Mesodermal cell (in vitro differentiated cells): Measurements from ENCODE around the gene PEX12.
"Not testable (repeated sequence)": the region's sequence is repeated elsewhere in the genome, so short reads cannot be mapped to it uniquely, and the experiment has no call there.

Experiments
- H3K27ac ChIP-seq: 2 replicates; pipeline ENCODE4 v1.7.0; 2013; ENCODE audit warnings: mild to moderate bottlenecking, low read depth, low read length, moderate library complexity; ENCODE audit not compliant: severe bottlenecking
- H3K36me3 ChIP-seq: 2 replicates; pipeline ENCODE4 v1.7.1; 2013; ENCODE audit warnings: mild to moderate bottlenecking, low read length, moderate library complexity; ENCODE audit not compliant: control insufficient read depth, insufficient read depth
- H3K4me1 ChIP-seq: one replicate; pipeline ENCODE4 v1.7.1; 2013; ENCODE audit warnings: mild to moderate bottlenecking, low read length; ENCODE audit not compliant: insufficient read depth, control insufficient read depth, poor library complexity, severe bottlenecking
- H3K4me3 ChIP-seq: 2 replicates; pipeline ENCODE4 v1.7.0; 2013; ENCODE audit warnings: low read length, control low read depth, mild to moderate bottlenecking; ENCODE audit not compliant: insufficient read depth, poor library complexity, severe bottlenecking; ENCODE audit errors: extremely low read depth
- H3K9me3 ChIP-seq: 2 replicates; pipeline ENCODE4 v1.7.1; 2013; ENCODE audit warnings: mild to moderate bottlenecking, low read length, moderate library complexity; ENCODE audit not compliant: control insufficient read depth
- WGBS, 2 experiments: methylation state at CpG; one replicate each; pipeline ENCODE4 v1.1.5; 2013; ENCODE audit warnings: missing lambda C conversion rate in 2 of 2; ENCODE audit not compliant: insufficient coverage in 2 of 2; 5-methylcytosine and 5-hydroxymethylcytosine counted together

PEX12 gene

GRCh38 chr17:35577830-35578196 lies 558 bp downstream of the PEX12 start:
- H3K9me3 ChIP-seq: no peaks in the 10 kb centered on the region
- peak overlapping the region; percentile 66 for H3K4me3 ChIP-seq
- H3K36me3 ChIP-seq: peaks cover 30% of the 10 kb centered on the region
- WGBS, 2 experiments: 25 to 26% methylated on average over 5 to 6 of the region's 8 CpGs
- no peaks in the 10 kb centered on the region for H3K4me1 ChIP-seq
- H3K27ac ChIP-seq: no peak overlapping the region

- Histone ChIP-seq H3K9me3 (no peaks in the 10 kb centered on the region), H3K27ac (no peak overlapping the region), H3K36me3 (peaks cover 36% of the 10 kb centered on the region), H3K4me1 (no peaks in the 10 kb centered on the region), H3K4me3 (no peak overlapping the region)
- 97% methylated on average over 3 of the region's 3 CpGs; no CpG with 5 or more reads in 1 of the 2 experiments for WGBS, 2 experiments
Measured at GRCh38 chr17:35575759-35576158, 2.6 kb downstream of the PEX12 start.

- peaks cover 14% of the 10 kb centered on the region for H3K4me1 ChIP-seq
- H3K27ac ChIP-seq: no peak overlapping the region
- H3K9me3 ChIP-seq: no peaks in the 10 kb centered on the region
- peaks cover 17% of the 10 kb centered on the region for H3K36me3 ChIP-seq
- WGBS, 2 experiments: 60% methylated on average over 1 of the region's 2 CpGs; no CpG with 5 or more reads in 1 of the 2 experiments
- H3K4me3 ChIP-seq: peak overlapping the region; percentile 90
Measured at GRCh38 chr17:35569405-35569804, 9.0 kb downstream of the PEX12 start.

DNA sequence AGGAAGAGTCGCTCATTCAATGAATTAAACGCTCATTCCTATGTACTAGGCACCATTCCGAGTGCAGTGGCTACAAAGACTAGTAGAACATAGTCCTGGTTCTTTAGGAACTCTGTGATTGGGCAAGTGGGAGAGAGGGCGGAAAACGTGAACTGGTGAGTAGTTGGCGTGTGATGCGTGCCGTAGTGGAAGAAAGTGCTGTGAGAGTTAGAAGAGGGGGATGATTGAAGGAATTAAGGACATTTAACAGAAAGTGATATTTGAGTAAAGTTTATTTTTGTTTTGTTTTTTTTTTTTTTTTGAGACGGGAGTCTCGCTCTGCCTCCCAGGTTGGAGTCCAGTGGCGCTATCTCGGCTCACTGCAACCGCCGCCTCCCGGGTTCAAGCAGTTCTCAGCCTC lies 9.8 kb downstream of the PEX12 start:
- 23 to 30% methylated on average over 14 of the region's 15 CpGs for WGBS, 2 experiments
- peak overlapping the region; percentile 89 for H3K27ac ChIP-seq

DNA sequence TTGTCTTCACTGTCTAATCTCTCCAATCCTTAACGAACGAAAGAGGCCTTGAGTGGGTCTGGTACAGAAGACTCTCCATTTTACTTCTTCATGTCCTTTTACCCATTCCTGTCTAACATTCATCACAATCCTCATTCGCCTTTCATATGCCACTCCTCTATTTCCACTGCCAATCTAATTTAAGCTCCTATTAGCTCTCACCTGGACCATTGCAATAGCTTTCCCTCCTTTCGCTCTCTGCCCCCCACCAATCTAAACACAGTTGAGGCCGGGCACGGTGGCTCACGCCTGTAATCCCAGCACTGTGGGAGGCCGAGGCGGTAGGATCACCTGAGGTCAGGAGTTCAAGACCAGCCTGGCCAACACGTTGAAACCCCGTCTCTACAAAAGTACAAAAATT lies 11.4 kb downstream of the PEX12 start:
- 74 to 81% methylated on average over 9 to 11 of the region's 11 CpGs for WGBS, 2 experiments
- no peaks in the 10 kb centered on the region for H3K36me3 ChIP-seq
- peaks cover 14% of the 10 kb centered on the region for H3K4me1 ChIP-seq
- H3K27ac ChIP-seq: no peak overlapping the region
- H3K4me3 ChIP-seq: peak overlapping the region; percentile 90
- H3K9me3 ChIP-seq: no peaks in the 10 kb centered on the region

More for the DNA sequence above, 9.8 kb downstream of the PEX12 start:
- Histone ChIP-seq H3K4me1 (peaks cover 14% of the 10 kb centered on the region), H3K36me3 (peaks cover 13% of the 10 kb centered on the region), H3K9me3 (no peaks in the 10 kb centered on the region), H3K4me3 (peak overlapping the region; percentile 90)

- H3K9me3 ChIP-seq, H3K4me1 ChIP-seq, H3K27ac ChIP-seq, H3K36me3 ChIP-seq, H3K4me3 ChIP-seq: not testable (repeated sequence)
- 87% methylated on average over 6 of the region's 16 CpGs; no CpG with 5 or more reads in 1 of the 2 experiments for WGBS, 2 experiments
Measured at GRCh38 chr17:35563181-35563580, 15.2 kb downstream of the PEX12 start.

- Histone ChIP-seq H3K27ac (peak within 1 kb of the TSS; percentile 57), H3K9me3 (no peaks in the 10 kb centered on the region), H3K4me3 (no peak within 1 kb of the TSS), H3K36me3 (no peaks in the 10 kb centered on the region), H3K4me1 (peaks cover 4% of the 10 kb centered on the region)
- WGBS, 2 experiments: no CpG with 5 or more reads among the region's 3 CpGs
Measured at GRCh38 chr17:35560703-35561102, 17.7 kb downstream of the PEX12 start, which contains the start of gene SLFN14. SLFN14 (minus strand) TSS chr17:35560819; CDS start chr17:35558062, 2,757 bp downstream.

DNA sequence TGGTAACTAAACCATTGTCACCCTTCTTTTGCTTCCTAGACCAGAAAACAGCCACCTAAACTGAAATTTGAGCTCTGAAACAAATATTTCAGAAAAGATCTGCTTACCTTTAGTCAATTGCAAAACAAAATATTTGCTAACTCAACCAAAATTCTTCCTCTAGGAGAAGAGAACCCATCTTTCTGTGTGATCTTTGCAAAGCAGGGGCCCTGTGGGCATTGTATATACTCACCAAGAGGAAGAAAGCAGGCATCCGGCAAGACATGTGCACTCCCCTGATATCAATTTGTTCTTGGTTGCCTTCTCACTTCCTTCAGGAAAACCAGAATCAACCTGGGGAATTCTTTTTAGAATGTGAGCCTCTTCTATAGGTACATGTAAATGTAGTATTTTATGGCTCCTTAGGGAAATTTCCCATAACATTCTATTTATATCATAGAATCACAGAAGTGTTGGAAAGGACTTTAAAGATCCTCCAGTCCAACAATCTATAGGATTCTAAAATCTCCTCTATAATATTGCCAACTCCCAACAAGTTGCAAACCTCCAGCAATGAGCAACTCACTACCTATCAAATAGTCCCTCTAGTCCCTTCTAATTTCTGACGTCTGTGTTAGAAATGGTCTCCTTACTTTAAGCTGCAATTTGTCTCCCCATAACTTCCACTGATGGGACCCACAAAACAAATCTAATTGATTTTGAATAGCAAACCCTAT lies 18.7 kb downstream of the PEX12 start:
- peaks cover 4% of the 10 kb centered on the region for H3K4me1 ChIP-seq
- 80 to 89% methylated on average over 1 of the region's 2 CpGs for WGBS, 2 experiments
- no peaks in the 10 kb centered on the region for H3K9me3 ChIP-seq
- no peaks in the 10 kb centered on the region for H3K36me3 ChIP-seq
- no peak overlapping the region for H3K27ac ChIP-seq
- no peak overlapping the region for H3K4me3 ChIP-seq

GRCh38 chr17:35557353-35557752 lies 21.0 kb downstream of the PEX12 start:
- 100% methylated on average over 1 to 3 of the region's 3 CpGs for WGBS, 2 experiments
- no peak overlapping the region for H3K4me3 ChIP-seq
- no peaks in the 10 kb centered on the region for H3K36me3 ChIP-seq
- H3K27ac ChIP-seq: no peak overlapping the region
- peaks cover 4% of the 10 kb centered on the region for H3K4me1 ChIP-seq
- H3K9me3 ChIP-seq: no peaks in the 10 kb centered on the region

GRCh38 chr17:35555691-35556090 lies 22.7 kb downstream of the PEX12 start:
- WGBS, 2 experiments: 94% methylated on average over 3 of the region's 5 CpGs; no CpG with 5 or more reads in 1 of the 2 experiments
- no peaks in the 10 kb centered on the region for H3K9me3 ChIP-seq
- peaks cover 4% of the 10 kb centered on the region for H3K4me1 ChIP-seq
- H3K4me3 ChIP-seq: no peak overlapping the region
- H3K36me3 ChIP-seq: no peaks in the 10 kb centered on the region
- H3K27ac ChIP-seq: no peak overlapping the region

GRCh38 chr17:35554668-35555067 lies 23.7 kb downstream of the PEX12 start:
- no peaks in the 10 kb centered on the region for H3K36me3 ChIP-seq
- no peaks in the 10 kb centered on the region for H3K4me1 ChIP-seq
- no peak overlapping the region for H3K27ac ChIP-seq
- no peaks in the 10 kb centered on the region for H3K9me3 ChIP-seq
- WGBS, 2 experiments: 94 to 100% methylated on average over 1 to 3 of the region's 5 CpGs
- H3K4me3 ChIP-seq: no peak overlapping the region
